ENCODE results near the gene NR1H4.

- TF ChIP-seq, protein P1, sequence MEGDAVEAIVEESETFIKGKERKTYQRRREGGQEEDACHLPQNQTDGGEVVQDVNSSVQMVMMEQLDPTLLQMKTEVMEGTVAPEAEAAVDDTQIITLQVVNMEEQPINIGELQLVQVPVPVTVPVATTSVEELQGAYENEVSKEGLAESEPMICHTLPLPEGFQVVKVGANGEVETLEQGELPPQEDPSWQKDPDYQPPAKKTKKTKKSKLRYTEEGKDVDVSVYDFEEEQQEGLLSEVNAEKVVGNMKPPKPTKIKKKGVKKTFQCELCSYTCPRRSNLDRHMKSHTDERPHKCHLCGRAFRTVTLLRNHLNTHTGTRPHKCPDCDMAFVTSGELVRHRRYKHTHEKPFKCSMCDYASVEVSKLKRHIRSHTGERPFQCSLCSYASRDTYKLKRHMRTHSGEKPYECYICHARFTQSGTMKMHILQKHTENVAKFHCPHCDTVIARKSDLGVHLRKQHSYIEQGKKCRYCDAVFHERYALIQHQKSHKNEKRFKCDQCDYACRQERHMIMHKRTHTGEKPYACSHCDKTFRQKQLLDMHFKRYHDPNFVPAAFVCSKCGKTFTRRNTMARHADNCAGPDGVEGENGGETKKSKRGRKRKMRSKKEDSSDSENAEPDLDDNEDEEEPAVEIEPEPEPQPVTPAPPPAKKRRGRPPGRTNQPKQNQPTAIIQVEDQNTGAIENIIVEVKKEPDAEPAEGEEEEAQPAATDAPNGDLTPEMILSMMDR (IDR thresholded peaks at IDR 0.05) = no peak
- TF ChIP-seq ZFX (IDR thresholded peaks at IDR 0.05; ENCODE audit: borderline replicate concordance) = no peak
Observed at GRCh38 chr12:100426145-100426544, 47.5 kb upstream of the NR1H4 start.
